Suppressor macrophage treated with lipopolysaccharide for 1 hour (primary cell): ENCODE results near the gene SMPD1.

ENCODE experiments used
- DNase-seq, 3 donors: peaks; one replicate each; pipeline ENCODE4 v3.0.0-alpha.2; 2020 to 2022

SMPD1 gene

GRCh38 chr11:6417907-6418556 is 27.8 kb downstream of the SMPD1 start:
- no peak for DNase-seq

DNA sequence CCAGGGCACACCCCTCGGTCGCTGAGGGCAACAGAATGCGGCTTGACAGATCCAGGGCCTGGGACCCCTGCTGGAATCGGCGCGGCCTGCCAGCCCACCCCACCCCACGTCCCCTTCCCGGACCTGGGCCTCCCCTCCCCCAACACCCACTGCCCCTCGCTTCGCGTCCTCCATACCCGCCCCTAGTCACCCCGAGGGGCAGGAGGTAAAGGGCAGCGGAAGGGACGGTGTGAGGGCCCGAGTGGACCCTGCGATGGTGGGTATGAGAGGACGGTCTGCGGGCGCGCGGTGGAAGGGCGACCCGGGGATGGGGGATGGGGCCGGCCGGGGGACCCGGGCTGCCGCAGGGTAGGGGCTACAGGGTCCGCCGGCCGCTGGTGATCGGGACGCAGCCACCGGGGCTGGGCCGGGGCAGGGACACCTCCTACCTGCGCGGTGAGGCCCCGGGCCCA is 28.3 kb downstream of the SMPD1 start:
- DNase-seq, result no peak

GRCh38 chr11:6419009-6419631 is 28.8 kb downstream of the SMPD1 start, which contains the start of gene APBB1:
APBB1 (minus strand) TSS chr11:6419094; CDS start chr11:6411347, 7,747 bp downstream.
- DNase-seq, result peak; percentile 47 to 73 (median 53)

GRCh38 chr11:6420677-6421076 is 30.4 kb downstream of the SMPD1 start:
- DNase-seq, result no peak

- no peak for DNase-seq
Observed at GRCh38 chr11:6427516-6427915, 37.2 kb downstream of the SMPD1 start.

DNA sequence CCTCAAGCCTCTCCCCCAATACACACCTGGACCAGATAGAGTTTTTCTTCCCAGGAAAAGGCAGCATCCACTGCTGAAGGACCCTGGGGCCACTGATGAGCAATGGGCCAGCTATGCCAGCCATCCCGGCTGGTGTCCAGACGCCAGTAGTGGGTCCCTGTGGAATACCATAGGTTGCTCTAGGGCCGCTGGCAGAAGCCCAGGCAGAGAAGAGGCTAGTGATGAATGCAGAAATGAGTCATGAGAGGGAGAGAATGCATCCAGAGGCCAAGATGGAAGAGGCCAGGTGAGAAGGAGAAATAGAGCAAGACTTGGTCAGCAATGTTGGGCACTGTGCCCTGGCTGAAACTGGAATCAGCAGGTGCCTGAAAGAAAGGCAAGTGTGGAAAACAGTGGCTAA is 41.6 kb downstream of the SMPD1 start:
- no peak for DNase-seq

DNA sequence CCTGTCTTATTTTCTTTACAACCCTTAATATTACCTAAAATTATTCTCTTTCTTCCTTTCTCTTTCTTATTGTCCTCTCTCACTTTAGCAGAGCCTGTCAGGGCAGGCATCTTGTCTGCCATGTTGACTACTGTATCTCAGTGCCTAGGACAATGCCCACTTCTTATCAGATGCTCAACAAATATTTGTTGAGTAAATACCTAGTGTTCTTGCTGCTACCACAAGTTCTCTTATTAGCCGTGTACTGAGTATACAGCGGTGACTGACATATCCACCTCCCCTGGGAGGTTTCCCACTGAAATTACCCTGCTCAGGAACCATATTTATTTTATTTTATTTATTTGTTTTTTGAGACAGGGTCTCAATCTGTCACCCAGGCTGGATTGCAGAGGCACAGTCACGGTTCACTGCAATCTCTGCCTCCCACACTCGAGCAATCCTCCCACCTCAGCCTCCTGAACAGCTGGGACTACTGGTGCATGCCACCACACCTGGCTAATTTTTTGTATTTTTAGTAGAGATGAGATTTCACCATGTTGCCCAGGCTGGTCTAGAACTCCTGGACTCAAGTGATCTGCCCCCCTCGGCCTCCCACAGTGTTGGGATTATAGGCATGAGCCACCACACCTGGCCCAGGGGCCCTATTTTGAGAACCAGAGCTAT is 43.9 kb downstream of the SMPD1 start:
- DNase-seq, result no peak

DNA sequence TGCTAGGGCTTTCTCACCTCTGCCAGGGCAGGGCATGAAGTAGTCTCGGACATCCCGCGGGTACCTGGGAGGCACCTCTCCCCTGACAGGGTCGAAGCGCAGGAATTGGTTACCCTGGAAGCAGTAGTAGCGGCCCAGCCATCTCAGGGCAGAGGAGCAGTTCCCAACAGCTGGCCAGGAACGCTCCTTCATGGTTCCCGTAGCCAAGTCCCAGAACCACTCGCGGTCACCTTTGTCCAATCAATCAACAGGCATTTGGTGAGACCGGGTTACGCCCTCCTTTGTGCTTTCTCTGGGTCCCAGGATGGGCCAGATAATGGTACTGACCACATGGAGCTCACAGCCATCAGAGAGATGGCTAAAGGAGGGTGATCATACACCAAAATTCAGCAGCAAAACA is 47.1 kb downstream of the SMPD1 start:
- no peak for DNase-seq

- peak; percentile 64 to 77 (median 74) for DNase-seq
Observed at GRCh38 chr11:6437993-6438392, 47.7 kb downstream of the SMPD1 start.

DNA sequence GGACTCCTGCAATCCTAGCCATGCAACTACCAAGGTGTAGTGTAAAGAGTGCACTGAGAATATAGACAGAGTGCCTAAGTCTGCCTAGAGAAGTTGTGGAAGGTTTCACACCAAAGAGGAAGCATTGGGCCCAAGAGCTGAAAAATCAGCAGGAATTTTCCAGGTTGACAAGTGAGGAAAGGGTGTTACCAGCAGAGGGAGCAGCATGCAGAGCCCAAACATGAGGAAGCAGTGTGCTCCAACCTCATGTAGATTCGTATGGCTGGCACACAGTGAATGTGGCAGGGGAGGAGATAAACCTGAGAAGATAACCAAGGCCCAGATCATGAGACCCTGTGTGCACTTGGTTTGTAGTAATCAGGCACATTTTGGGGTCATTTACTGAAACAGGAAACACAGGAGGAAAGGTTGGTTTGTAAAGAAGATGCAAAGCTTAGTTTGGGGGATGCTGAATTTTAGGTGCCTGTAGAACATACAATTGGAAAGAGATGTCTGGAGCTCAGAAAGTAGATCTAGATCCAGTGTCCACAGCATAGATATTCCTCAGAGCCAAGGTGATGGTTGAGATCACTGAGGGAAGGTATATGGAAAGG is 48.8 kb downstream of the SMPD1 start:
- peak; percentile 83 for DNase-seq

DNA sequence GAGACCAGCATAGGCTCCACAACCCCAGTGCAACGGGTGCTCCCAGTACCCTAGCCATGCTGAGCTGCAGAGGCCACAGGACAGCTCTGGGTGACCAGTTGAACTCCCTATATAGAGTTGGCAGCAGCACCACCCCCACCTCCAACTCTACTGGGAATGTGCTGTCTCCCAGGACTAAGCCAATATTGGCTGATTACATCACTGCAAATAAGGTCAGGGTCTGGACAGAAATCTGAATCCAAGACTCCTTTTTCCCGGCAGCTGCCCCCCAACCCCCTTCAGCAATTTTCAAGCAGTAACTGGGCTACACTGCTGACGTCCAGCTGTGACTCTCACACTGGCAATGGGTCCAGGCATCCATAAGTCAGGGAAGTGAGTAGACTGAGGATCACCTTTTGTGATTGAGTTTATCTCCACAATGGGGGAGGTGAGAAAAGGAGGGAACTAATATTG is 50.7 kb downstream of the SMPD1 start, which contains the start of gene HPX:
Gene HPX, minus strand, starts transcription at position 82 of the 453 bp plus-strand sequence. Its CDS starts 24 bp downstream, at position 58.
- no peak for DNase-seq

DNA sequence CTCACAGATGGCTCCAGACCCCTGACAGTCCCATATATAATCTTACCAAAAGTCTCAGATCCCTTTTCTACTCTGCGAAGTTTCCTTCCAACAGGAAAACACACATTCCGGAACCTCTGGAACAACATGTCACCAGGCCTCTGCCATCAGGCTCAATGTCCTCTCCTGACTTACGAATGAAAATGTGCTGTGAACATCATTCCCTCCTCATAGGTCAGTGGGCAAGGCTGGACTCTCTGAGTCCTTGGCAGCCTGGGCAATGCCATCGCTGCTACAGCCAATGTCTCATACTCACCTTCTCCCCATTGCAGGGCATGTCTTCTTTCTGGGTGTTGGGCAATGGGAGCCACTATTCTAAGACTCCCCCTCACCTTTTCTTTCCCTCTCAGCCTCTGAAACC is 52.2 kb downstream of the SMPD1 start:
- no peak for DNase-seq

GRCh38 chr11:6443269-6444003 is 53.2 kb downstream of the SMPD1 start:
- peak; percentile 58 to 78 (median 74) for DNase-seq
